Measurements from ENCODE around the gene DCAF5.

Gene DCAF5

GRCh38 chr14:69139743-69140142 lies 13.2 kb downstream of the DCAF5 start:
- DNase-seq, result no peak

GRCh38 chr14:69137843-69138535 lies 14.9 kb downstream of the DCAF5 start:
- no peak for DNase-seq

GRCh38 chr14:69137416-69137815 lies 15.5 kb downstream of the DCAF5 start:
- DNase-seq, result no peak

- peak; percentile 52 for DNase-seq
Observed at GRCh38 chr14:69135133-69135532, 17.8 kb downstream of the DCAF5 start.

GRCh38 chr14:69133206-69134125 lies 19.5 kb downstream of the DCAF5 start:
- DNase-seq, result peak; percentile 63

- DNase-seq, result peak; percentile 63
Observed at GRCh38 chr14:69132513-69133181, 20.3 kb downstream of the DCAF5 start.

GRCh38 chr14:69131176-69131575 lies 21.7 kb downstream of the DCAF5 start:
- no peak for DNase-seq

- DNase-seq, result peak; percentile 96
Observed at GRCh38 chr14:69129264-69129880, 23.5 kb downstream of the DCAF5 start.

GRCh38 chr14:69118305-69118704 lies 34.6 kb downstream of the DCAF5 start:
- DNase-seq, result no peak

- DNase-seq, result no peak
Observed at GRCh38 chr14:69117020-69117767, 35.7 kb downstream of the DCAF5 start.

GRCh38 chr14:69115407-69116185 lies 37.3 kb downstream of the DCAF5 start:
- no peak for DNase-seq

GRCh38 chr14:69114763-69115162 lies 38.2 kb downstream of the DCAF5 start:
- DNase-seq, result no peak

- no peak for DNase-seq
Observed at GRCh38 chr14:69108358-69108757, 44.6 kb downstream of the DCAF5 start.

- peak; percentile 80 for DNase-seq
Observed at GRCh38 chr14:69107407-69108003, 45.4 kb downstream of the DCAF5 start.

GRCh38 chr14:69106451-69106850 lies 46.5 kb downstream of the DCAF5 start:
- DNase-seq, result no peak

- no peak for DNase-seq
Observed at GRCh38 chr14:69105326-69105725, 47.6 kb downstream of the DCAF5 start.

GRCh38 chr14:69101331-69101826 lies 51.5 kb downstream of the DCAF5 start:
- no peak for DNase-seq

- no peak for DNase-seq
Observed at GRCh38 chr14:69097974-69098373, 54.9 kb downstream of the DCAF5 start.

GRCh38 chr14:69096781-69097475 lies 56.0 kb downstream of the DCAF5 start:
- no peak for DNase-seq

- no peak for DNase-seq
Observed at GRCh38 chr14:69096246-69096645, 56.7 kb downstream of the DCAF5 start.
